Occipital lobe (tissue), 2 donors: ENCODE measurements around the gene RPS13. TPM values are rescaled to one million over a fixed set of nuclear protein-coding genes. Genes with fewer than 3 reads are reported as not detected.
A peak's percentile ranks its signal among the peaks of the same experiment; 100 is the strongest.
"Not testable (repeated sequence)": the region's sequence is repeated elsewhere in the genome, so short reads cannot be mapped to it uniquely, and the experiment has no call there.

ENCODE experiments used
- DNase-seq: peaks from one replicate; lab custom pipeline; 2025; lab: John Stamatoyannopoulos, UW
- total RNA-seq: library from RNA; depleted of rRNA; stranded (reverse); fragments of >200 nt; gene quantifications from one replicate; pipeline ENCODE4 v1.2.3, GENCODE V29; 2014

RPS13 gene
- total RNA-seq: 1,606 TPM

DNA sequence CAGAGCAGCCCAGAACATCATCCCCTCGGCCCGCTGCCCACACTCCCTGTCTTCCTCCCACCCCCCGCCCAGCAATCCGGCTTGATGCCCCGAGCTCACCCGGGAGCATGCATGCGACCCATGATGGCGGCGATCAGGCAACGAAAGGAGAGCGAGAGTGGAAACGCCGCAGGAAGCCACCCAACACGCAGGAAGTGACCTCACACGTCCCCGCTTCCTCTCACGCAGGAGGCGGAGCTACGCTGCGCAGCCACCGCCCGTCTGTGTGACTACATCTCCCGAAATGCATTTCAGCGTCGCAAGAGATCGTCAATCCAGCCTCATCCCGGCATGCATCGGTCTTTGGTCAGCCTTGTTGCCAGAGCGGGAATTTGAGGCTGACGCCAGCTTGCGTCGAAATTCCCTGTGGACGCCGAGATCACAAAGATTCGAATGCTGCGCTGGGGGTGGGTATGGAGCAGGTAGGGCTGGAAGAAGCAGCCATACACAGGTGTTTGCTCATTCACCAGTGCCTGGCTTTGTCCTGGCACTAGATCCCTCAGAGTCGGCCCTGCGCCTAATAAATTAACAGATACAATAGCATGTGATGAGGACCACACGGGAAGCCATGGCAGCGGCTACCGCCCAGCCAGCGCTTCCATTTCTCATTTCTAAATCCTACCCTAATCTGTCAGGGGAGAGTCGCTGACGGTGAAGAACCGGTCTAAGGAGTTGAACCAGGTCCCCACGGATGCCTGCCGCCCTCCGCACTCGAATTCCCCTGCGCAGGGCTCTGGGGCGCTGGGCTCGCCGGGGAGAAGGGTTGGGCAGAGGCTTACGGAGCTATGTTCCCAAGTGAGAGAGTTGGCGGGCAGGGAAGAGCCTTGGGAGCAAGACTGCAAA lies at the start of gene RPS13:
TSS of gene RPS13 (minus strand) at position 148 of the 882 bp plus-strand sequence. CDS start at position 122, 26 bp downstream.
- DNase-seq: peak; percentile 96

DNA sequence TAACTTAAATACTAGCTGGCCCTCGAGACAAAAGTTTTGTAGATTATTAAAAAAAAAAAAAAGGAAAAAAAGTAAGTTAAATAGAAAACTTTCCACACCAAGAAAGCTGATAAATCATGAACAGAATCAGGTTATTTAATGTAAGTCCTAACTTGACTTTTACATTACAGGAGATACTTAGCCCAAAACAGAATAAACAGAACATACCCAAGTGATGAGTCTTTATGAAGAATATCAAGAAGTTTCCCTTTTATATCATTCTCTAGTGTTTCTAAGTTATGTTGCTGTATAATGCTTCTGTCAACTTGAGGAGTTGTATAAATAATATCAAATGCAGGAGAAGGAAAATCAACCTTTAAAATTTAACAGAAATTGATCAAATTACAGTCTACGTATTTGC lies 44.5 kb upstream of the RPS13 start:
- DNase-seq: no peak

DNA sequence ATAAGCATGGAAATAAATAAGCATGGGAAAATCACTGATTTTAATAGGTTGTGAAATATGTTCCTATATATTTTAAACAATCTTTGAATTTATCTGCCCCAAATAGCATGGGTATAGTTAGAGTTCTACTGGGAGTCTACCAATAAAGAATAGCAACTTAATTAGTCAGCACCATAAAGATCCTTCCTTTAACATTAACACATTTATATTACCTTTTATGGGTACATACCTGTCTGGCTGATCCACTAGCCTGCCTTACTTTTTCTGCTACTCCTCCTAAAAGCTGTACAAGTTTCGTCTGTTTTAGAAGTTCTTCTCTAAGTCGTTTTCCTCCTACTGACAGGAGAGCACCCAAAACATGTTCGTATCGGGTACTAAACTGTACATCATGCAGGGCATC lies 39.8 kb upstream of the RPS13 start:
- no peak for DNase-seq

DNA sequence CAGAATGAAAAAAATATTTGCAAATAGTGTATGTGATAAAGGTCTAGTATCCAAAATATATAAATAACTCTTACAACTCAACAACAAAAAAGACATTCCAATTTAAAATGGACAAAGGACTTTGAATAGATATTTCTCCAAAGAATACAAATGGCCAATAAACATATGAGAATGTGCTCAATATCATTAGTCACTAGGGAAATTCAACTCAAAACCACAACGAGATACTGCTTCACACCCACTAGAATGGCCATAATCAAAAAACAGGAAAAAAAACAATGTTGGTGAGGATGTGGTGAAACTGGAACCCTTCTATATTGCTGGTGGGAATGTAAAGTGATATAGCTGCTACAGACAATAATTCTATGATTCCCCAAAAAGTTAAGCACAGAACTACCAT lies 38.6 kb upstream of the RPS13 start:
- no peak for DNase-seq

DNA sequence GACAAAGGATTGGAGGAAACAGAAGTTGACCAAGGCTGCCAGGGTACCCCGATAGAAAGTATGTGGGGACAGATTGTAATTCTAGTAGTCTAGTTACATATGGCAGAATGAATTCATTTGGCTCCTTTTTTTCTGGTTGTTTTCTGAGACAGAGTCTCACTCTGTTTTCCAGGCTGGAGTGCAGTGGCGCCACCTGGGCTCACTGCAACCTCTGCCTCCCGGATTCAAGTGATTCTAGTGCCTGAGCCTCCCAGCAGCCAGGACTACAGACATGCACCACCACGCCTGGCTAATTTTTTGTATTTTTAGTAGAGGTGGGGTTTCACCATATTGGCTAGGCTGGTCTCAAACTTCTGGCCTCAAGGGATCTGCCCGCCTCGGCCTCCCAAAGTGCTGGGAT lies 30.3 kb upstream of the RPS13 start:
- not testable (repeated sequence) for DNase-seq

DNA sequence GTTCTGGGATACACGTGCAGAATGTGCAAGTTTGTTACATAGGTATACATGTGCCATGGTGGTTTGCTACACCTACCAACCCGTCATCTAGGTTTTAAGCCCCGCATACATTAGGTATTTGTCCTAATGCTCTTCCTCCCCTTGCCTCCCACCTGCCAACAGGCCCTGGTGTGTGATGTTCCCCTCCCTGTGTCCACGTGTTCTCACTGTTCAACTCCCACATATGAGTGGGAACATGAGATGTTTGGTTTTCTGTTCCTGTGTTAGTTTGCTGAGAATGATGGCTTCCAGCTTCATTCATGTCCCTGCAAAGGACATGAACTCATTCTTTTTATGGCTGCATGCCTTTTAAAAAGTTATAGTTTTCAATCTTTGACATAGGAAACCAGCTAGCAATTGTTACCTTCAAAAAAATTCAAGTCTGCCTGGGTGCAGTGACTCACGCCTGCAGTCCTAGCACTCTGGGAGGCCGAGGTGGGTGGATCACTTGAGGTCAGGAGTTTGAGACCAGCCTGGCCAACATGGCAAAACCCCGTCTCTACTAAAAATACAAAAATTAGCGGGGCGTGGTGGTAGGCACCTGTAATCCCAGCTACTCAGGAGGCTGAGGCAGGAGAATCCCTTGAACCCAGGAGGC lies 28.1 kb upstream of the RPS13 start:
- DNase-seq: not testable (repeated sequence)

DNA sequence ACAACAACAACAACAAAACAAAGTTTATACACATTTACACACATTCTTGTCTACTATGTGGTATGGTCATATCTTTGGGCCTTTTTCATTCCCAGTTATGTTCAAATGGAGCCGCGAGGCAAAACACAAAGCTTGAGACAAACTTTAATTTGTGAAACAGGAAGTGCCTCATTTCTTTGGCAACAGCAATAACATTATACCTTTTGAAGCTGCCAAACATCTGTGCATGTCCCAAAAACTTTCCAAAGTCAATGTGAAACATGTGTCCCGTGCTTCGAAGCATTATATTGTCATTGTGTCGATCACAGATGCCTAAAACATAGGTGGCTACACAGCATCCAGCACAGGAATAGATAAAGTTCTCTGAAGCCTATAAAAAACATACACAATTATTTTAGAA lies 25.0 kb upstream of the RPS13 start:
- DNase-seq: no peak

DNA sequence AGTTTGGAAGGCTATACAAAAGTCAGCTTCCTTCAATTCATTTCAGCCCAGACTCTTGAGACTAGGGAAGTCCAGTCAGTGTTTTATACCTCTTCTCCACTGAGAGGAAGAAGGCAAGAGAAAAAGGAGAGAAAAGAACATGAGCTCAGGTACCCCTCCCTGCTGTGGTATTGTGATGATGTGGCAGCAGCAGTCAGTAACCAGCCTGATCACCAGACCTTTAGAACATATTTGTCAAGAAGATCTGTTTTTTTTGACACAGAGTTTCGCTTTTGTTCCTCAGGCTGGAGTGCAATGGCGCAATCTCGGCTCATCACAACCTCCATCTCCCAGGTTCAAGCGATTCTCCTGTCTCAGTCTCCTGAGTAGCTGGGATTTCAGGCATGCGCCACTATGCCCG lies 21.2 kb upstream of the RPS13 start:
- DNase-seq: no peak

DNA sequence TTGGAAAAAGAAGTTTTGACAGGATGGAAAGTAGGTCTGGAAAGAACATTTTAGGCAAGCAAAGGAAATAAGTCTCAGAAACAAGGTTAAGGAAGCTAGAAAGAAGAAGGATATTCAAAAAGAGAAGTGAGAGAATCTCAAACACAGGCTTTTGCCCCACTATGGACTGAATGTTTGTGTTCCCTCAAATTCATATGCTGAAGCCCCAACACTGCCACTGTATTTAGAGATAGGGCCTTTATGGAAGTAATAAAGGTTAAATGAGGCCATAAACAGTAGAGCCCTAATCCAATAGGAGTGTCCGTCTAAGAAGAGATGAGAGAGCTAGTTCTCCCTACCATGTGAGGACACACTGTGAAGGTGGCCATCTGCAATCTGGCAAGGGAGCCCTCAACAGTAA lies 20.6 kb upstream of the RPS13 start:
- DNase-seq: no peak

DNA sequence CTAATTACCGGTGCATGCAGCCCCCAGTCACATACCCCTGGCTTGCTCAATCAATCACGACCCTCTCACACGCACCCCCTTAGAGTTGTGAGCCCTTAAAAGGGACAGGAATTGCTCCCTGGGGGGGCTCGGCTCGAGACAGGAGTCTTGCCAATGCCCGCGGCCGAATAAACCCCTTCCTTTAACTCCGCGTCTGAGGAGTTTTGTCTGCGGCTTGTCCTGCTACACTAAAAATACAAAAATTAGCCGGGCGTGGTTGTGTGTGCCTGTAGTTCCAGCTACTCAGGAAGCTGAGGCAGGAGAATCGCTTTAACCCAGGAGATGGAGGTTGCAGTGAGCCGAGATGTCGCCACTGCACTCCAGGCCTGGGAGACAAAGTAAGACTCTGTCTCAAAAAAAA lies 8.5 kb upstream of the RPS13 start:
- DNase-seq: not testable (repeated sequence)

DNA sequence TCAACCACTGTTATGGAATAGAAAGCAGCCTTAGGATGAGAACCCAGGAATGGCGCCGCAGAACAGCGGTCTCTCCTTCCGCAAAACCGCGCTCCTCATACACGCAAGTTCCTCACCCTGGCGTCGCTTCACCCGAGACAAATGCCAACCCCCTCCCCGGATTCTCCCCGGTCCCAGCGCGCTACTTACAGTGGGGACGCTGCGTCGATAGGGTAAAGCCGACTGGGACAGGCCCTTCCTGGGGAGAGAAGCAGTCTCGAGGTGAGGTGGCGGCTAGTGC lies 287 bp downstream of the RPS13 start:
- DNase-seq: no peak

DNA sequence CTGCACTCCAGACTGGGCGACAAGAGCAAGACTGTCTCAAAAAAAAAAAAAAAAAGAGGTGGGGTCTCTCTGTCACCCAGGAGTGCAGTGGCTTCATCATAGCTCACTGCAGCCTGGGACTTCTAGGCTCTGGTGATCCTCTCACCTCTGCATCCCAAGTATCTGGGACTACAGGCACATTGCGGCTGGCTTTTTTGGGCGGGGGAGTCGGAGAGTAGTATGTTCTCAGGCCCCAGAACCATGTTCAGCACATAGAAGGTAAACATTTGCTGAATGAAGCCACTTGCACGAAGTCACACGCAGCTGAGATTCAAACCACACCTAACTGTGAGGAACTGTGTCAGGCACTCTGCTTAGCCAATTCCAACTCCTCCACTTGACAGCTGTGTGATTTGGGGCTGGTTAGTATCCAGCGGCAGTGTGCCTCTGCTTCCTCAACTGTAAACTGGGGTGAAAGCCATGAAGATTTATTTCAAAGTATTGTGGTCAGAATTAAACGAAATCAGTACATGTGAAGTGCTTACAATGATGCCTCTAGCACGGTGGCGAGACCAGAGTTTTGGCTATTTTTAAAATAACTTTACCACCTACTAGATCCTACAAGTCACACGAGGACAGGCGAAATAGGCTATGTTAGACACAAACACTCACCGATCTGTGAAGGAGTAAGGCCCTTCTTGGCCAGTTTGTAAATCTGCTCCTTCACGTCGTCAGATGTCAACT lies 789 bp downstream of the RPS13 start:
- DNase-seq: no peak

DNA sequence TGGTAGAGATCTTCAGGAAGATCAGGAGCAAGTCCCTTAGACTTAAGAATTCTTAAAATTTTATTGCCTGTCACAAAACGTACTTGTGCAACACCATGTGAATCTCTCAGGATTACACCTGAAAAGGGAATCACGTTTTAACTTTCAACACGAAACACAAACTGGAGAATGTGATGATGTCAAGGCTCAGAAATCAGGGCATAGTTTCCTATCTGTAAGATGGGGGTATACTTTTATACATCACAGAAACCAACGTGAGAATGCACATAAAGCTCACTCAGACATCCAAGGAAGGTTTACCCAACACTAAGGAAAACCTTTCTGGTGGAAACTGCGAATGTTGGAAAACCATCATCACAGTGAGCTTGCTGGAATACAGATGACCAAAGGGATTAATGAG lies 2.0 kb downstream of the RPS13 start:
- DNase-seq: no peak

DNA sequence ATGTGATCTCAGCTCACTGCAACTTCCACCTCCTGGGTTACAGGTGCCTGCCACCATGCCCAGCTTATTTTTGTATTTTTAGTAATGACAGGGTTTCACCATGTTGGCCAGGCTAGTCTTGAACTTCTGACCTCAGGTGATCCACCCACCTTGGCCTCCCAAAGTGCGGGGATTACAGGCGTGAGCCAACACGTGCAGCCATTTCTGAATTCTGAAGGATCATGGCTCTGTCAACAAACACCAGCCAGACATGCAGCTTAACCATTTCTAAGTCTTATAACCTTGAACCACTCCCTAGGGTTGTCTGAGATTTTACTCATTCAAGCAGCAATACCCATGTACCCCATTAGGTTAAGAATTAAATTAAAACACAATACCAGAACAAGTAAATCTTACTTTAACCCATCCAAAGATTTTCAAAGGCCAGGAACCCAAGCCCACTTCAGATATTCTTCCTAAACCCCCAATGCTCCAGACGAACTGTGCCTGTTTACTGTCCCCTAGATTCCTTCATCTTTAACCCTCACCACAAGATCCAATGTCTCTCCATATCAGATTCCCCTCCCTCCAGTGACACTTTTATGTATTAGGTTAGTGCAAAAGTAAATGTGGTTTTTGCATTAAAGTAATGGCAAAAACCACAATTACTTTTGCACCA lies 4.0 kb downstream of the RPS13 start:
- DNase-seq: no peak

DNA sequence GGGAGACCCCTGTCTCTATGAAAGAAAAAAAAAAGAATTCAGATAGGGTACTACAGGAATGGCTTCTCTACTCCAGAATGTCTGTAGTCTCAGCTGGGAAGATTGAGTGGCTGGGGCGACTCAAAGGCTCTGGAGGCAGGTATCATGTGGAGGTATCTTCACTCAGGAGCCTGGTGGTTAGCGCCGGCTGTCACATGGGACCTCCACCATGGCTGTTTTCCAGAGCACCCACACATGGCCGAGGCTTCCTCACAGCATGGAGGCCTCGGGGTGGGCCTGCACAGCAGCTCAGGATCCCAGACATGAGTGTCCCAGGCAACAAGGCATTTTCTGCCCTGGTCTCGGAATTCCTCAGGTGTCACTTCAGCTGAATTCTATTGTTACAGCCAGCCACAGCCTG lies 10.1 kb downstream of the RPS13 start:
- no peak for DNase-seq

DNA sequence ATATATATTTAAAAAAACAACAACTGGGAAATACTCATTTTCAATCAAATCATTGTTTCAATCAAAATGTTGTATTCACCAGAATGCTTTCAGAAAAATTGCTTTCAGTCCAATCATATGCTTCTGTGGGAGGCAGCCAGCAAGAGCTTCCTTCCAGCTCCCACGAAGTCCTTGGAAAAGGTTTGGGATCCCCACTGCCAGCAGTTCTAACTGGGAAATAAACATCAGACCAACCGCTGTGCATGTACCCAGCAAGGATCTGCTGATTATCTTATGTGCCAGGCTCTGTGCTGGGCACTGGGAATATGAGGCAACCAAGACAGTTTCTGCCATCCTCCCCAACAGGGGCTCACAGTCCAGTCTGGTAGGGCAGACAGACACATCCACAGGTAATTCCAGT lies 10.8 kb downstream of the RPS13 start:
- no peak for DNase-seq

DNA sequence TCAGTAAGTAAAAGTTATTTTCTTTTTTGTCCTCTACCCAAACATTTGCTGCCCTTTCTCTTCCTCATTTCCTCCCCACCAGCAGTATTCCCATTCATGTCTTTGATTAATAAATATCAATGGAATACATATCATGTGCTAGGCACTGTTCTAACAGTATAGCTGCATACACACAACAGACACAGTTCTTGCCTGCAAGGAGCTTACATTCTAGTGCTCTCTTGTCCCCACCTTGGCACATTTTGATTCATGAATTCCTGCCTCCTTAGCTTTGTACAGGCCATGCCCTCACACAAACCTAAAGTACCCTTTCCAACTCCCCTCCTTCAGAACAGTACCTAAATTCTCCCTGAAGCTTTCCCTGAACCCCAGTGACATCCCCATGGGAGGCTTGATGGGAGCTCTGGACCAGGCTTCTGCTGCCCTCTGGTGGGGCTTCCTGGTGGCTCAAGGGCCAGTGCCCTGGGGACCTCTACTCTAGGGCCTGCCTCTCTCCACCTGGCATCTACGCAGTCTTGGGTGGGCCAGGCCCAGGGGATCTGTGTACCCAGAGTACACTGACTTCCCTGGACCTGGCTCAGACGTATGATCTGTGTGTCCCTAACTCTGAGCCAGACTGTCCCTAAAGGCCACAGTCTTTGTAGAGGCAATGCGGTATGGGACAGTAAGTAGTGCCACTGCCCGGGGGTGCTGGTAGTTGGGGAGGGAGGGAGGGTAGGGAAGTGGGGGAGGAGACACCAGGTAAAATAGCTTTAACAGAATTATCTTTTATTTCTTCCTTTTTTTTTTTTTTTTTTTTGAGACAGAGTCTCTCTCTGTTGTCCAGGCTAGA lies 14.1 kb downstream of the RPS13 start:
- DNase-seq: no peak

DNA sequence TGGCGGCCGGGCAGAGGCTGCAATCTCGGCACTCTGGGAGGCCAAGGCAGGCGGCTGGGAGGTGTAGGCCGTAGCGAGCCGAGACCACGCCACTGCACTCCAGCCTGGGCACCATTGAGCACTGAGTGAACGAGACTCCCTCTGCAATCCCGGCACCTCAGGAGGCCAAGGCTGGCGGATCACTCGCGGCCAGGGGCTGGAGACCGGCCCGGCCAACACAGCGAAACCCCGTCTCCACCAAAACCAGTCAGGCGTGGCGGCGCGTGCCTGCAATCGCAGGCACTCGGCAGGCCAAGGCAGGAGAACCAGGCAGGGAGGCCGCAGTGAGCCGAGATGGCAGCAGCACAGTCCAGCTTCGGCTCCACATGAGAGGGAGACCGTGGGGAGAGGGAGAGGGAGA lies 26.3 kb downstream of the RPS13 start:
- not testable (repeated sequence) for DNase-seq

DNA sequence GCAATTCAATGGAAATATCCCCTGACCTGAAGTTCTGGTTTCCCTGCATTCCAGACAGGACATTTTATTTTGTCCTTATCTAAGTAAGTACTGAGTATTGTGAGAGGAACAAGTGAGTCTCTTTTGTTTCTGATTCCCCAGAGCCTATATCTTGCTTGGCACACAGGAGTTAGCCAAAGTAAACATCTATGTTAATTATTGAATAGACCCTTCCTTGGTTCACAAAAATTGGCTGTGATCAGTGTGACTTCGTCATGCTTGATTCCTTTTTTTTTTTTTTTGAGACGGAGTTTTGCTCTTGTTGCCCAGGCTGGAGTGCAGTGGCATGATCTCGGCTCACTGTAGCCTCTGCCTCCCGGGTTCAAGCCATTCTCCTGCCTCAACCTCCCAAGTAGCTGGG lies 29.0 kb downstream of the RPS13 start:
- DNase-seq: not testable (repeated sequence)

DNA sequence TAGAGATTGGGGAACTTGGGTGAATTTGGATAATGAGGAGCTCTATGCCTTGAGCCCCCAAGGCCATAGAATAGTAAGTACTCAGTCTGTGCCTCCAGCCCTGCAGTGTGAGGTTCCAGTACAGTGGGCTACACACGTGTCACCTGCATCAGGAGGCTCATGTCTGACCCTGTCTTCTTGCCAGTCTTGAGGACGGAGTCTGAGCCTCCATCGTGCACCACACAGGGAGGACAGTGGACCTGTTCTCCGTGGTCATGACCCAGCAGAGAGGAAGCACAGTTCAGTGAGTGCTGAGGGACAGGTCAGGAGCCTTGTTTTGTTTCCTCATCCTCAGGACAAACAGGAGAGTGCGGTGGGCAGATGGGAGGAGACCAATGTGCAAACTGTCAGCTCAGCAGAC lies 30.8 kb downstream of the RPS13 start:
- DNase-seq: no peak
